ENCODE results near the gene MAPK10. TPM values are rescaled to one million over a fixed set of nuclear protein-coding genes. Genes with fewer than 3 reads are reported as not detected.

MAPK10 gene
- polyA plus RNA-seq, 1 donor (not counting 4 experiments of a cell fraction or from before 2014, with no cell fraction given): 8.2 TPM

GRCh38 chr4:86319390-86319789, 40.5 kb downstream of the MAPK10 start:
- TF ChIP-seq CTCF (optimal IDR thresholded peaks at IDR 0.05 in 1 of 3, IDR thresholded peaks at IDR 0.05 in 1 of 3, conservative IDR thresholded peaks at IDR 0.05 in 1 of 3; ENCODE audit: extremely low read depth in 1 of 3, insufficient read depth in 2 of 3, low read length in 3 of 3) (no peak), EZH2 (IDR thresholded peaks at IDR 0.05; ENCODE audit: low read length) (no peak)
- no peaks in the 10 kb centered on the region for H3K27me3 ChIP-seq (ENCODE audit: control insufficient read depth, extremely low read depth, insufficient read depth, low read length)
- no peak overlapping the region for H2AFZ ChIP-seq (ENCODE audit: control insufficient read depth, low read length)
- no peak overlapping the region for H3K4me3 ChIP-seq (ENCODE audit: control insufficient read depth in 2 of 3, extremely low read depth in 1 of 3, insufficient read depth in 2 of 3, low read depth in 1 of 3, low read length in 3 of 3)
- H3K4me1 ChIP-seq (ENCODE audit: control insufficient read depth, extremely low read depth, insufficient read depth, low read length): peaks cover 5% of the 10 kb centered on the region
- FAIRE-seq: peak; percentile 66
- DNase-seq (ENCODE audit: low read depth, low spot score): peak; percentile 25
- no peaks in the 10 kb centered on the region for H3K9me1 ChIP-seq (ENCODE audit: control insufficient read depth, extremely low read depth, insufficient read depth, low read length)
- dilution Hi-C loops (cut with MboI; ENCODE audit: extremely low pct_ligation_motif_present, low sequenced_read_pairs): no loop called here
- no peaks in the 10 kb centered on the region for H3K36me3 ChIP-seq (ENCODE audit: control insufficient read depth in 2 of 2, extremely low read depth in 1 of 2, insufficient read depth in 2 of 2, low read length in 2 of 2)
- H3K27ac ChIP-seq (ENCODE audit: control insufficient read depth, insufficient read depth, low read length): no peak overlapping the region
- H3K79me2 ChIP-seq (ENCODE audit: control insufficient read depth, insufficient read depth, low read length): no peaks in the 10 kb centered on the region
- no peaks in the 10 kb centered on the region for H3K9me3 ChIP-seq (ENCODE audit: control insufficient read depth, low read depth, low read length)
- H4K20me1 ChIP-seq (ENCODE audit: control insufficient read depth, extremely low read depth, insufficient read depth, low read length): no peaks in the 10 kb centered on the region
- H3K9ac ChIP-seq (ENCODE audit: control insufficient read depth, extremely low read depth, insufficient read depth, low read length): no peak overlapping the region
- H3K4me2 ChIP-seq (ENCODE audit: control insufficient read depth, extremely low read depth, insufficient read depth, low read depth, low read length): no peak overlapping the region

DNA sequence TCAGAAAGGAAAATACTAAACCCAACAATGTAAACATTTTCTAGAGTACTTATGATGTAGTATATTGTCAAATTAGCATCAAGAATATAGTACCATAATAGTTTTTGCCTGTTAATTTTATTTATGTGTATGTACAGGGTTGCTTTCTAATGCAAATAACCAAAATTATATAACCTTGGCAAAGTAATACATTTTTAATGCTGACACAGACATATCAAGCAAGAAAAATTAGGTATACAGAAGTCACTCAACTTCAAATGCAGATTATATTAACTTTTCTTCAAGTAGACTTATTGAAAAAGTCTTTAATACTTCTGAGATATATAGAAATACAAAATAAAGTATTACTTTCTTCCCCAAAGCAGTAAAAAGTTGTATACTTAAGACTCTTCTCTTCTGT, 44.3 kb downstream of the MAPK10 start:
- Histone ChIP-seq H3K9me3 (ENCODE audit: control insufficient read depth, low read depth, low read length) (no peaks in the 10 kb centered on the region), H3K9me1 (ENCODE audit: control insufficient read depth, extremely low read depth, insufficient read depth, low read length) (no peaks in the 10 kb centered on the region), H2AFZ (ENCODE audit: control insufficient read depth, low read length) (no peak overlapping the region), H3K4me3 (ENCODE audit: control insufficient read depth in 2 of 3, extremely low read depth in 1 of 3, insufficient read depth in 2 of 3, low read depth in 1 of 3, low read length in 3 of 3) (no peak overlapping the region), H3K79me2 (ENCODE audit: control insufficient read depth, insufficient read depth, low read length) (no peaks in the 10 kb centered on the region), H3K27me3 (ENCODE audit: control insufficient read depth, extremely low read depth, insufficient read depth, low read length) (no peaks in the 10 kb centered on the region), H4K20me1 (ENCODE audit: control insufficient read depth, extremely low read depth, insufficient read depth, low read length) (no peaks in the 10 kb centered on the region), H3K36me3 (ENCODE audit: control insufficient read depth in 2 of 2, extremely low read depth in 1 of 2, insufficient read depth in 2 of 2, low read length in 2 of 2) (no peaks in the 10 kb centered on the region), H3K4me1 (ENCODE audit: control insufficient read depth, extremely low read depth, insufficient read depth, low read length) (peaks cover 5% of the 10 kb centered on the region), H3K27ac (ENCODE audit: control insufficient read depth, insufficient read depth, low read length) (no peak overlapping the region), H3K9ac (ENCODE audit: control insufficient read depth, extremely low read depth, insufficient read depth, low read length) (no peak overlapping the region), H3K4me2 (ENCODE audit: control insufficient read depth, extremely low read depth, insufficient read depth, low read depth, low read length) (no peak overlapping the region)
- TF ChIP-seq CTCF (optimal IDR thresholded peaks at IDR 0.05 in 1 of 3, IDR thresholded peaks at IDR 0.05 in 1 of 3, conservative IDR thresholded peaks at IDR 0.05 in 1 of 3; ENCODE audit: extremely low read depth in 1 of 3, insufficient read depth in 2 of 3, low read length in 3 of 3) (no peak), EZH2 (IDR thresholded peaks at IDR 0.05; ENCODE audit: low read length) (no peak)
- no peak for DNase-seq (ENCODE audit: low read depth, low spot score)
- dilution Hi-C loops (cut with MboI; ENCODE audit: extremely low pct_ligation_motif_present, low sequenced_read_pairs): no loop called here
- FAIRE-seq: no peak

Data from keratinocyte (primary cell).